DMS114 treated with DMSO at 0.1 percent for 48 hours (cell line): ENCODE data around the gene ANKRD36B.
"Not testable (repeated sequence)": the region's sequence is repeated elsewhere in the genome, so short reads cannot be mapped to it uniquely, and the experiment has no call there.

ENCODE experiments used
- DNase-seq: peaks from one replicate; lab custom pipeline; 2025; ENCODE audit not compliant: unreplicated experiment; lab: John Stamatoyannopoulos, UW

Gene ANKRD36B

DNA sequence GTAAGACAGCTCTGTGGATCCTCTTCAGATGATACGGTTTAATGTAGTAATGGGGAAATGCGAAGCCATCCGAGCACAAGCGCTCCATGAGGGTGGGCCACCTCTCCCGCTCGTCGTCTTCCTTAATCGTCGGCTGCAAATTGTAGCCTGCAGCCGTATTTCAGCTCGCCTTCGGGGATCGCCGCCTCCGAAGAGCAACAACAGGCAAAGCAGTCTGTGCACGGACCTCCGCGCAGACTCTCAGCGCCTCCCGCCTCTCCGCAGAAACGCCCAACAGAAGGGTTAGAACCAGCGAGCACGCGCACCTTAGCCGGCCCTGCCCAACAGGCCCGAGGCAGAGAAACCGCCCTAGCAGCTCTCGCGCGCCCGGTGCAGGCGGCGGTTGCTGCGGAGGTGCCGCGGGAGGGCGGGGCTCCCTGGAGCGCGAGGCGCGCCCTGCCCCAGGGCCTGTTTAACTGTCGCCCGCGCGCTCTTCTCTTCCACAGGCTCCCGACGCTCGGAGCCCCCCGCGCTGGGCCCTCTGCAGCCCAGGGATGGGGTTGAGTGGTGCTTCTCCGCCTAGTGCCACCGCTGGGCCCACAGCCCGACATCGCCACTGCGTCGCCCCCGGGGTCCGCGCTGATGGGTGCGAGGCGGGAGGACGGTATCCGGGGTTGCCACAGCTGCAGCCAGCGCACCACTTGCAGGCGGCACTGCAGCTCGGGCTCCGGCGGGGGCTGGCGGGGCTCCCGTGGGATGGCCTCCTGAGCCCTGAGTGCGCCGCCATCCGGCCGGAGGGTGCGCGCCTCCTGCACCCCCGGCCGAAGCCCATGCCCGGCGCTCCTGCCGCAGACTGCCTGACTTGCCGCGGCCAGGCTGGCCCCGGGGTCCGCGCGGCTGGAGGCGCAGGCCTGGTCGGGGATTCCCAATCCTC is at the start of gene ANKRD36B:
TSS of gene ANKRD36B (minus strand) at position 280 of the 913 bp plus-strand sequence. CDS start at position 88, 192 bp downstream.
- not testable (repeated sequence) for DNase-seq

DNA sequence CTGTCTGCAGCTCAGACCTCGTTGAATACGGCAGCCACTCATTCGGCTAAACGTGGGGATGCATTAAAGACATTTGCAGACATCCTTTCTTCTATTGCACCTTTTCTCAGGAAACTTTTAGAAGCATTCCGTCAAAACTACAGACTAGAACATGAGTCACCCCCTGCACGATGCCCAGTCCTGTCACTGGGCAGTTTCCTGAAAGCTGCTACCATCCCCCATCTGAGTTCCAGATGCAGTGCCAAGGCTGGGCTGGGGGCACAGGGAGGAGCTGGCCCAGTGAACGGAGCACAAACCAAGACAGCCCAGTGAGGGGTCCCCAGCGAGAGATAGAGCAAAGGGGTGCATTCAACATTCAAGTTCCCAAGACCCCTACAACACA is 36.4 kb upstream of the ANKRD36B start:
- DNase-seq, result not testable (repeated sequence)

DNA sequence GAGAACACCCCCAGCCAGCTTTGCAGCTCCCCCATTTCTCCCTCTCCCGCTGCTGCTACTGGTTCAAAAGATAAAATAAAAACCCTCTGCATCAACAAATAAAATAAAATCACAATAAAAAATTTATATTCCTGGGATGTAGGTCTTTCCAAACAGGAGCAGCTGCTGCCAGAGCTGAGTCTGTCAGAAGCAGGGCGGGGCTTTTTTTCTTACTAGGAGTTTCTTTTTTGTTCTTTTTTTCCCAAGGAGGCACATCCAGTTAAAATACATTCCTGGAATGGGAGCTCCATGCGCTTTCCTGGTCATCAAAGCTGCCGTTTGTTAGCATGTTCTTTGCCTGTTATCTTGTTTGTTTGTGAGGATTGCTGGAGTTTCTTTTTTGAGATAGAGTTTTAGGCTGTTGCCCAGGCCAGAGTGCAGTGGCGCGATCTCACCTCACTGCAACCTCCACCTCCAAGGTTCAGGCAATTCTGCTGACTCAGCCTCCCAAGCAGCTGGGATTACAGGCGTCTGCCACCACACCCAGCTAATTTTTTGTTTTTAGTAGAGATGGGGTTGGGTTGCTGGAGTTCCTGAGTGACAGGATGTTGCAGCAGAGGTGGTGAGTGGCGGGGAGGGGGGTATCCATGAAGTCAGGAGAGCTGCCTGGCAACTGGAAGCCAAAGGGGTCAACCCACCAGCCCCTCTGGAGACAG is 35.8 kb upstream of the ANKRD36B start:
- DNase-seq, result not testable (repeated sequence)

DNA sequence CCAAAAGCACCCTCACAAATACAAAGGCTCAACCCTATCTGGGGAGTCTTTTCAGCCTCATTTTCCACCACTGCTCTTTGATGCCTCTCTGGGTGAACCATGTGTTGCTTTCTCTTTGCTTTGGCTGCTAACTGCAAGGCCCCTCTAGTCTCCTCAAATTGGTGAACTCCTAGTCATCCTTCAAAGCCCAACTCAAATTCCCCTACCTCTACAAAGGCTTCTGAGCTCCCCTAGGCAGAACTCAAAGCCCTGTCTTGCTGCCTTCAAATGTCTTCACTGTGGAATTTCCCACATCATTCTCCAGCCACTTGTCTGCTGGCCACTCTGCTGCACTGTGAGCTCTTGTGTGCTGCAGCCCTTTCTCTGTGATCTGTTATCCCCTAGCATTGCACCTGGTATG is 33.3 kb upstream of the ANKRD36B start:
- not testable (repeated sequence) for DNase-seq

DNA sequence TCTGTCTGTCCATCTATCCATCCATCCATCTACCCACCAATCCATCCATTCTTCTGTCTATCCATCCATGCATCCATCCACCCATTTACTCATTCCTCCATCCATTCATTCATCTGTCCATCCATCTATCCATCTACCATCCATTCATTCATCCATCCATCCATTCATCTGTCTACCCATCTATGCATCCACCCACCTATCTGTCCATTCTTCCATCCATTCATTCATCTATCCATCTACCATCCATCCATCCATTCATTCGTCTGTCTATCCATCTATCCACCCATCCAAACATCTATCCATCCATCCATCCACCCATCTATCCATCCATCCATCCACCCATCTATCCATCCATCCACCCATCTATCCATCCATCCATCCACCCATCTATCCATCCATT is 30.8 kb upstream of the ANKRD36B start:
- not testable (repeated sequence) for DNase-seq

DNA sequence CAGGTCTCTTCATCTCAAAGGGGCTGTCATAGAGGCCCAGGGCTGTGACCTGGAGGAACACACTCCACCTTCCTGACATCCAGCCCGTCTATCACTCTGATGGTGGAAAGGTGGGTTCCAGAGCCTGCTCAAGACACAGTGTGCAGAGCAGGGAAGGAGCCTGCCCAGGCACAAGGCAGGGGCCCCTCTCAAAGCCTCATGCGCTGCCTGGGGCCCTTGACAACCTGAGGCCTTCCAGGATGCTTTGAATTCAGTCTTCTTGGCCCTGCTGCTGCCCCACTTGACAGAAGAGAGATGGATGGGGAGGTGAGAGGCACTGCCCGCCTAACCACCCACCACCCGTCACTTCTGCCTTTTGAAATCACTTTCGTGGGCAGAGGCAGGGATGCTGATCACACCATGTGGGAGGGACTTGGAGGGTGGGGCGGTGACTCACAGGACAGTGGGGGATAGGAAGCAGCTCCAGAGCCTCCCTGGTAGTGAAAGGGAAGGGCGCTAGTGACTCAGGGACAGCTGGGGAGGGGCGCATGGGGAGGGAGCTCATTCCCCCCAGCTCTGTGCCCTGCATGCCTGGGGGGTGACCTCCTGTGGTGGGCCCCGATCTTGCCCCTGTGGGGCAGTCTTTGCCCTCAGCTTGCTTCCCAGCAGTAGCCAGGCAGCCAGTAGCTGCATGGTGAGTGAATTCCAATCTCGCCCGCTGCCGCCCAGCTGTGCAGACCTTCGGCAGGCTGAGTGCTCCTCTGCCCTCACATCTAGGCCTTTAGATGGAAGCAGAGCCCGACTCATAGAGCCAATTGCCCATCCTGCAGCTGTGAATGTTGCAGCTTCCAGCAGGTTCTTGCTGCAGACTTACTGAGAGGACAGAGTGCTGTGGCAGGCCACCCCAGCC is 29.5 kb upstream of the ANKRD36B start:
- not testable (repeated sequence) for DNase-seq

DNA sequence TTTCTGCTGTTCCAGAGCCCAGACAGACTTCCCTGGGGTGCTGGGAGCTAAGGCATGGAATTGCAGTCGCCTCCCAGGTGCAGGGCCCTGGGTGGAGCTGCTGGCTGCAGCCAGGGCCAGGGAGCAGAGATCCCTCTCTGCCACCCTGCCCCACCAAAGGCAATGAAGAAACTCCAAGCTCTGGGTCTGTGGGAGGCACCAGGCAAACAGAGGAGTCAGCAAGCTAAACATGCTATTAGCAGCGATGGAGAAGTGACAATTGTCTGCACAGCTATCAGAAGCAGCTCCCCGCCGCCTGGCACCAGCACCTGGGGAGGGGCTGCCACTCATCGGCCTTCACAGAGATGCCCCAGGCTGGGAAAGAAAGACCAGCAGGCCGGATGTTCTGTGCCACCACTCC is 28.2 kb upstream of the ANKRD36B start:
- DNase-seq, result no peak

DNA sequence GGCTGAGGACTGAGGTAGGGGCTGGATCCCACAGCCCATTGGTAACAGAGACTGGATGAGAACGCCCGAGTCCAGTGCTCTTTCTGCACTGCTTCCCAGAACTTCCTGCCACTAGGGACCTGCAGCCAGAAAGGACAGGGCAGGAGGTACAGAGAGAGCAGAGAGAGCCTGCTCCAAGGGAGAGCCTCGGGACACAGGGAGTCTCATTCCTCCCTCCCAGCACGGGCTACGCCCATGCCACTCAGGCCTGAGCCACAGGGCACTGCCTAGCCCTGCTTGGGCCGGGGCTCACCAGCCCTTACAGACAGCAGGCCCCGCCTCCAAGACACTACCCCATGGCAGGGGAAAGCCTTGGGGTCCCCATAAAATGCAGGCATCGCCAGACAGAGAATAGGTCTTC is 26.1 kb upstream of the ANKRD36B start:
- DNase-seq, result not testable (repeated sequence)

DNA sequence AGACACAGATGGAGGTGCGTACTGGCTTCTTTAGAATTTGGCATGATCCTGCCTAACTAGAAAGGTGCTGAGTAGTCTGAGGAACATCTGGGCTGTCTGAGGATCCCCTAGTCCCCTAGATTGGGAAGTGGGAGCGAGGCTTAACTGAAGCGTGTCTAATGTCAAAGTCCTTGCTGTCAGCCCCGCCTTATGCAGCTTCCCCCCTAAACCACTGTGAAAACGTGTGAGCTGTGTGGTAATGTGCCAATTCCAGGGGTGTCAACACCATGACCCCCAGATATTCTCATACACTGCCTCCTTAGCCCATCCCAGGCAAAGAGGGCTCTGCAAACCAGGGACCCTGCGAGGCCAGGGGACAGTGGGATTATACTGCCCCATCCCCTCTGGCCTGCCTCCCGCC is 22.2 kb upstream of the ANKRD36B start:
- DNase-seq, result not testable (repeated sequence)

DNA sequence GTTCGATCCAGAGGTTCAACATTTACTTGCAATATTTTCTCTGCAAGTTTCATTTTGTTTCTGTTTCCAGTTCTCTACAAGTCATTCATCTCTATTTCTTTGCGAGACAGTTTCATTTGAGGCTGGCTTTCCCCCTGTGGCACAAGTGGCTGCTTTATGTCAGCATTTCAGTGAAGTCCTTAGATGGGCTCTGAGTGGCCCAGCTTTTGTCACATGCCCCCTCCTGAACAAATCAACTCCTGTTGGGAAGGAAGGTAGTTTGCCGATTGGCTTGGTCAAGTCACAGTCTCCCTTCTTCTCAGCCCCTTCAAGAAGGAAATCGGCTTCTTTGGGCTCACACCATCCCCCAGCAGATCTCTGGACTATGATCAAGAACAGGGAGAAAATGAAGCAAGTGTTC is 19.1 kb upstream of the ANKRD36B start:
- DNase-seq, result not testable (repeated sequence)

DNA sequence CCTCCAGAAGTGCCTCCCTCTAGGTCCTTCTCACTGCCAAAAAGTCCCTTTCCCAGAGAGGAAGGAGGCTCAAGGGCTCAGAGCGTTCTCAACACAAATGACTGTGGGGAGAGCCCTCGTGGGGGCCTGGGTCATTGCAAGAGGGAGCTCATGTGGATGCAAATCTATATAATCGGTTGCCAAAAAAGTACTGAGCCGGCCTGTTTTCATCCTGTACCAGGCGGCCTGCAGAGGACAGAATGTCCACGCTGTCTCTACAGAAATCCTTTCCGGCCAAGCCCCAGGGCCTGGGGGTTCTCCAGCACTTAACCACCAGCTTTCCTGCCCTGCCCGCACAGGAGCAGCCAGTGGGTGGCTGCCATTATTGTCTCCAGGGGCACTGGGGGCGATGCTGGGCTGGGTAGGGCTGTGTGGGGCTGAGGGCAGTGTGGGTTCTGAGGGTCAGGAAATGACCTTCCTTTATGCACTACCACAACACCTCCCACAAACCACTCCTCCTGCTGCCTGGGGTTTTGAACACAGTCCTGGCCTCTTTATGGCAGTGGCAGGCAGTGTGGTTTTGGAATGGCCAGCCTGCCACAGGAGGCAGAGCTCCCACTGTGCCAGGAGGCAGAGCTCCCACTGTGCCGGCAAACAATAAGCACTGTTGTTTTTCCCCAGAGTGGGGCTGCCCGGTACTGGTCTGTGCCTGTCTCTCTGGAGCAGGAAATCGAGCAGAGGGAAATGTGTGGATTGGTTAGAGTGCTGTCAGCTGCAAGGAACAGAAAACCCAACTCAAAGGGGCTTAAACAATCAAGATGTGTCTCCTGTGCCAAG is 16.1 kb upstream of the ANKRD36B start:
- not testable (repeated sequence) for DNase-seq

DNA sequence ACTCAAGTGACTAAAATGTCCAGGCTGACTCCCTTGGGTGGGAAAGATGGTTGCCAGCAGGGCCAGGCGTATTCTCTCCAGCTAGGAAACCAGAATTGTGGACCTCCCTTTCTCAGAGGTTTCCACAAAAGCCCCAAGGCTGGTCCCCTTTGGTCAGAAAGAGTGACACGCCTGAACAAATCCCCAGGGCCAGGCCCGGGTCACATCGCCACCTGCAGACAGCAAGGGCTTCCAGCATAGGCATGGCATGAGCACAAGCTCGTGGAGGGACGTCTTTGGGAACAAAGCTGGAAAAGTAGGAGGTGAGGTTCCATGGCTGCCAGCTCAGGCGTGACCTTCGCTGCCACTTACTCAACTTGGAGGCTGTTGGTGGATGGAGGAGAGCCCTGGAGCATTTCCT is 15.4 kb upstream of the ANKRD36B start:
- DNase-seq, result not testable (repeated sequence)

DNA sequence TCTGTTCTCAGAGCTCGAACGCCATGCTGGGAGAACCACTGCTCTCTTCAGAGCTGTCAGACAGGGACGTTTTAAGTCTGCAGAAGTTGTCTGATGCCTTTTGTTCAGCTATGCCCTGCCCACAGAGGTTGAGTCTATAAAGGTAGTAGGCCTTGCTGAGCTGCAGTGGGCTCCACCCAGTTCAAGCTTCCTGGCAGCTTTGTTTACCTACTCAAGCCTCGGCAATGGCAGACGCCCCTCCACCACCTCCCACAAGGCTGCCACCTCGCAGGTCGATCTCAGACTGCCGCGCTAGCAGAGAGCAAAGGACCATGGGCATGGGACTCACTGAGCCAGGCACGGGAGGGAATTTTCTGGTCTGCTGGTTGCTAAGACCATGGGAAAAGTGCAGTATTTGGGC is 11.9 kb upstream of the ANKRD36B start:
- DNase-seq, result not testable (repeated sequence)

DNA sequence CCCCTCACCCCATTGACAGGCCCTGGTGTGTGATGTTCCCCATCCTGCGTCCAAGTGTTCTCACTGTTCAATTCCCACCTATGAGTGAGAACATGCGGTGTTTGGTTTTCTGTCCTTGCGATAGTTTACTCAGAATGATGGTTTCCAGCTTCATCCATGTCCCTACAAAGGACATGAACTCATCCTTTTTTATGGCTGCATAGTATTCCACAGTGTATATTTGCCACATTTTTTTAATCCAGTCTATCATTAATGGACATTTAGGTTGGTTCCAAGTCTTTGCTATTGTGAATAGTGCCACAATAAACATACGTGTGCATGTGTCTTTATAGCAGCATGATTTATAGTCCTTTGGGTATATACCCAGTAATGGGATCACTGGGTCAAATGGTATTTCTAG is 6.5 kb upstream of the ANKRD36B start:
- not testable (repeated sequence) for DNase-seq

DNA sequence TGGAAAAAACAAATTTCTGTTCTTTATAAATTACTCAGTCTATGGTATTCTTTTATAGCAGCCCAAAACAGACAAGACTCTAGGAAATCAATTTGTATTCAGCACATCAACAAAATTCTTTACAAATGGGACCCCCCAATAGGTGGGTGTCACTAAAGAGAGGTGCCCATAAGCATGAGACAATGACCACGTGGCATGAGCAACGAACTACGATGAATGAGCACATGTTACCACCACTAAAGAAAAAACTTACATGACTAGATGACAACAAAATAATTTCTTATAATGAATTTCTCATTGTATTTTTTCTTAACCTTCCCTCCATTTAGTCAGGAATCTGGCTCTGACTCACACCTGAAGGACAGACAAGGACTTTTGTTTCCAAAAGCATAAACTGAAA is 3.8 kb upstream of the ANKRD36B start:
- not testable (repeated sequence) for DNase-seq

DNA sequence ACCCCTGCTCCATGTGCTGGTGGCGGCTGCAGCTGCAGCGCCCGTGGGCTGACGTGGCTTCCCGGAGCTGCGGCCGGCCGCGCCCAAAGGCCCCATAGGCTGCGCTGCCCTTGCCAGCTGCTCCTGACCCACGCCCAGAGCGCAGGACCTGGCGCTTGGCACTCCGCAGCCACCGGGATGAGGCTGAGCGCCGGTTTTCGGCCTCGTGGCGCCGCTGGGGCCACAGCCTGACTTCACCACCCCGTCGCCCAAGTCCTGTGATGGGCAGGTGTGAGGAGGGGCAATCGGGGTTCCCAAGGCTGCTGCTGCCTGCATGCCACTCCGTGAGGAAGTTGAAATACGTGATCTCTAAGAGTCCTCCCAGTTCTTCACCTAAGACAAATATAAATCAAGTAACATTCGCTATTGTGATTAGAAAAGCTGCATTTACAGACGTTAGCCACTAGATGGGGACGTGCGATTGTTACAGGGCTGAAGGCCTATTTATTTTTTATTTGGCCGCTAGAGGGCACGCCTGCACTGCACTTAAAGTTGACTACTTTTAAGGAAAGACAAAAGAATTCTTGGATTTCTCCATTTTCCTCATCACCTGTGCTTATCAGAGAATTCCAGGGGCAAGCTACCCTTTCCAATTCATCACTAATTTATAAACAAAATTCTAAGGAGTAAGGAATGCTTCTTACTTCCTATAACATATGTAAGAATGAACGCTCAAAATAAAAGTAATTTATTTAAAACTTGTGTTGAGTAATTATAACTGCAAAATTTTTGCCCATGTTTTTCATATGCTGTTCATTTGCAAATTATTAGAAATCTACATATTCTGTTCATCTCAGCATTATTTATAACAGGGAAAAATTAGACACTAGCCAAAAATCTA is 1.1 kb upstream of the ANKRD36B start:
- not testable (repeated sequence) for DNase-seq

DNA sequence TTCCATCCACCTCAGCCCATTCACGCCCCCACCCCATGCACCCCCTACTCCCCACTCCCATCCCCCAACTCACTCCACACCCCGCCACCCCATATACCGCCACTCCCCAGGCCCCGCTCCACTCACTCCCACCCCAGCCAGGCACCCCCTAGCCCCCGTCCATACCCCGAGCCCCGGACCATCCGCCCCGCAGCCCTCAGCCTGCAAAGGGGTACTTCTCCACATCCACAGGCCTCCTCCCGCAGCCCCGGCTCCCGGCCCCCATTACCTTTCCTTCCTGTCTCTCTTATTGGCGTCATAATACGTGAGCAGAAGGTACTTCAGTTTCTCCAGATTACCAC is 450 bp downstream of the ANKRD36B start:
- DNase-seq, result not testable (repeated sequence)

DNA sequence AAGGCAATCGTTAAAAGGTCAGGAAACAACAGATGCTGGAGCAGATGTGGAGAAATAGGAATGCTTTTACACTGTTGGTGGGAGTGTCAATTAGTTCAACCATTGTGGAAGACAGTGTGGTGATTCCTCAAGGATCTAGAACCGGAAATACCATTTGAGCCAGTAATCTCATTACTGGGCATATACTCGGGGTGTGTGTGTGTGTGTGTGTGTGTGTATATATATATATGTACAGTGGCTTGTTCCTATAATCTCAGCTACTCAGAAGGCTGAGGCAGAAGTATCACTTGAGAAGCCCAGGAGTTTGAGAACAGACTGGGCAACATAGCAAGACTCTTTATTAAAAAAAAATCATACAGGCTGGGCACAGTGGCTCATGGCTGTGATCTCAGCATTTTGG is 24.0 kb downstream of the ANKRD36B start:
- DNase-seq, result not testable (repeated sequence)

DNA sequence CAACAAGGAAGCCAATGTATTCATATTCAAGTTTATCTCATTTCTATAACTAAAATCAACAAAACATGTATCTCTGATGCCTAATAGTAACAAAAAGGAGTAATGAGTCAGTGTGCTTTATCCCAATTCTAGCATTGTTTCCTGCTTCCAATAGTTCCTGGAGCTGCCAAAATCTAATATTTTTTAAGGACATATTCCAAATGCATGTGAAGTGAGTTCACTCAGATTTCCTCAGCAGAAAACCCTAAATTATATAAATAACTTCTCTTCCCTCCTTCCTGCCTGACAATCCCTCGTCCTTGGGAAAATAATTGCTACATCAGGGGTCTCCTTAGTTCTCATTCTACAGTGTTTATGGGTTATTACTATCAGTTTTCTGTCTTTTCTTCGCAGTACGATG is 37.3 kb downstream of the ANKRD36B start:
- DNase-seq, result not testable (repeated sequence)
